ENCODE data around the gene ACSF3. TPM values are rescaled to one million over a fixed set of nuclear protein-coding genes. Genes with fewer than 3 reads are reported as not detected.

ACSF3 gene
- total RNA-seq, 2 experiments from 2014 or later = 38.6 to 45.1 TPM

- ATAC-seq (no peak), DNase-seq (no peak)
- ChIA-PET CTCF (no interaction called here), POLR2A (no interaction called here)
- Mint-ChIP-seq H3K9me3 (ENCODE audit: insufficient read depth) (peaks cover 10% of the 10 kb centered on the region), H3K4me3 (no peak overlapping the region), H3K36me3 (ENCODE audit: low read depth) (peaks cover 48% of the 10 kb centered on the region), H3K27me3 (ENCODE audit: low read depth) (no peaks in the 10 kb centered on the region), H3K4me1 (ENCODE audit: low read depth) (no peaks in the 10 kb centered on the region), H3K27ac (peak overlapping the region; percentile 3)
Measured at GRCh38 chr16:89150090-89150835, 56.6 kb downstream of the ACSF3 start.

GRCh38 chr16:89150981-89151380 lies 57.3 kb downstream of the ACSF3 start:
- no peaks in the 10 kb centered on the region for H3K27me3 Mint-ChIP-seq (ENCODE audit: low read depth)
- peaks cover 10% of the 10 kb centered on the region for H3K9me3 Mint-ChIP-seq (ENCODE audit: insufficient read depth)
- ATAC-seq (no peak), DNase-seq (no peak)
- H3K4me1 Mint-ChIP-seq (ENCODE audit: low read depth) = no peaks in the 10 kb centered on the region
- ChIA-PET POLR2A (no interaction called here), CTCF (no interaction called here)
- peak overlapping the region; percentile 3 for H3K27ac Mint-ChIP-seq
- H3K36me3 Mint-ChIP-seq (ENCODE audit: low read depth) = peaks cover 47% of the 10 kb centered on the region
- H3K4me3 Mint-ChIP-seq = no peak overlapping the region

GRCh38 chr16:89152831-89153700 lies 59.4 kb downstream of the ACSF3 start:
- H3K4me3 Mint-ChIP-seq = no peak overlapping the region
- no peaks in the 10 kb centered on the region for H3K27me3 Mint-ChIP-seq (ENCODE audit: low read depth)
- ChIA-PET POLR2A (no interaction called here), CTCF (no interaction called here)
- DNase-seq (no peak), ATAC-seq (no peak)
- no peaks in the 10 kb centered on the region for H3K4me1 Mint-ChIP-seq (ENCODE audit: low read depth)
- peaks cover 34% of the 10 kb centered on the region for H3K36me3 Mint-ChIP-seq (ENCODE audit: low read depth)
- H3K27ac Mint-ChIP-seq = no peak overlapping the region
- H3K9me3 Mint-ChIP-seq (ENCODE audit: insufficient read depth) = peaks cover 10% of the 10 kb centered on the region

GRCh38 chr16:89153848-89154271 lies 60.2 kb downstream of the ACSF3 start:
- peaks cover 11% of the 10 kb centered on the region for H3K9me3 Mint-ChIP-seq (ENCODE audit: insufficient read depth)
- H3K27ac Mint-ChIP-seq = no peak overlapping the region

GRCh38 chr16:89154390-89155183 lies 60.9 kb downstream of the ACSF3 start:
- Mint-ChIP-seq H3K4me3 (no peak overlapping the region), H3K4me1 (ENCODE audit: low read depth) (no peaks in the 10 kb centered on the region), H3K27me3 (ENCODE audit: low read depth) (no peaks in the 10 kb centered on the region), H3K27ac (peak overlapping the region; percentile 11), H3K36me3 (ENCODE audit: low read depth) (peaks cover 19% of the 10 kb centered on the region), H3K9me3 (ENCODE audit: insufficient read depth) (peaks cover 5% of the 10 kb centered on the region)
- no peak for DNase-seq
- CTCF ChIA-PET = no interaction called here
- POLR2A ChIA-PET = no interaction called here
- ATAC-seq = no peak

More at GRCh38 chr16:89153848-89154271, 60.2 kb downstream of the ACSF3 start:
- Mint-ChIP-seq H3K36me3 (ENCODE audit: low read depth) (peaks cover 26% of the 10 kb centered on the region), H3K4me1 (ENCODE audit: low read depth) (no peaks in the 10 kb centered on the region), H3K27me3 (ENCODE audit: low read depth) (no peaks in the 10 kb centered on the region), H3K4me3 (no peak overlapping the region)
- CTCF ChIA-PET = no interaction called here
- POLR2A ChIA-PET = no interaction called here
- no peak for DNase-seq
- ATAC-seq = no peak

GRCh38 chr16:89155184-89155679 lies 61.6 kb downstream of the ACSF3 start:
- H3K27me3 Mint-ChIP-seq (ENCODE audit: low read depth) = no peaks in the 10 kb centered on the region
- ATAC-seq = no peak
- H3K4me1 Mint-ChIP-seq (ENCODE audit: low read depth) = no peaks in the 10 kb centered on the region
- H3K4me3 Mint-ChIP-seq = no peak overlapping the region
- H3K9me3 Mint-ChIP-seq (ENCODE audit: insufficient read depth) = peaks cover 3% of the 10 kb centered on the region
- peaks cover 13% of the 10 kb centered on the region for H3K36me3 Mint-ChIP-seq (ENCODE audit: low read depth)
- ChIA-PET CTCF (interaction anchor here (1.2 kb wide), 1 partner anchor 12 kb away, joined by 3 read pairs; no protein-coding TSS in a partner anchor), POLR2A (interaction anchor here (0.9 kb wide), 1 partner anchor 18 kb away, joined by 3 read pairs; no protein-coding TSS in a partner anchor)
- H3K27ac Mint-ChIP-seq = no peak overlapping the region
- no peak for DNase-seq

- H3K27ac Mint-ChIP-seq = no peak overlapping the region
Measured at GRCh38 chr16:89155851-89156739, 62.4 kb downstream of the ACSF3 start.

GRCh38 chr16:89156740-89157645 lies 63.3 kb downstream of the ACSF3 start:
- no peaks in the 10 kb centered on the region for H3K4me1 Mint-ChIP-seq (ENCODE audit: low read depth)
- peaks cover 2% of the 10 kb centered on the region for H3K36me3 Mint-ChIP-seq (ENCODE audit: low read depth)
- DNase-seq (no peak), ATAC-seq (no peak)
- ChIA-PET CTCF (no interaction called here), POLR2A (no interaction called here)
- peaks cover 3% of the 10 kb centered on the region for H3K9me3 Mint-ChIP-seq (ENCODE audit: insufficient read depth)
- H3K27me3 Mint-ChIP-seq (ENCODE audit: low read depth) = no peaks in the 10 kb centered on the region
- H3K4me3 Mint-ChIP-seq = no peak overlapping the region
- H3K27ac Mint-ChIP-seq = no peak overlapping the region

More at GRCh38 chr16:89155851-89156739, 62.4 kb downstream of the ACSF3 start:
- no peak for DNase-seq
- CTCF ChIA-PET = interaction anchor here (1.2 kb wide), 1 partner anchor 11 kb away, joined by 3 read pairs; no protein-coding TSS in a partner anchor
- Mint-ChIP-seq H3K27me3 (ENCODE audit: low read depth) (no peaks in the 10 kb centered on the region), H3K4me3 (no peak overlapping the region), H3K36me3 (ENCODE audit: low read depth) (peaks cover 5% of the 10 kb centered on the region), H3K9me3 (ENCODE audit: insufficient read depth) (peaks cover 3% of the 10 kb centered on the region), H3K4me1 (ENCODE audit: low read depth) (no peaks in the 10 kb centered on the region)
- ATAC-seq = peak; percentile 14
- POLR2A ChIA-PET = interaction anchor here (0.9 kb wide), 1 partner anchor 18 kb away, joined by 3 read pairs; no protein-coding TSS in a partner anchor

GRCh38 chr16:89157778-89158177 lies 64.1 kb downstream of the ACSF3 start:
- H3K4me3 Mint-ChIP-seq = no peak overlapping the region
- no peaks in the 10 kb centered on the region for H3K27me3 Mint-ChIP-seq (ENCODE audit: low read depth)
- H3K4me1 Mint-ChIP-seq (ENCODE audit: low read depth) = no peaks in the 10 kb centered on the region
- ChIA-PET CTCF (no interaction called here), POLR2A (no interaction called here)
- H3K36me3 Mint-ChIP-seq (ENCODE audit: low read depth) = no peaks in the 10 kb centered on the region
- peaks cover 3% of the 10 kb centered on the region for H3K9me3 Mint-ChIP-seq (ENCODE audit: insufficient read depth)
- H3K27ac Mint-ChIP-seq = no peak overlapping the region
- ATAC-seq (no peak), DNase-seq (no peak)

Data from activated CD8-positive, alpha-beta T cell treated with anti-CD3 and anti-CD28 coated beads, Interleukin-2, amount 10 ng/mL, durations not matched to agents 7 days and 5 days (primary cell).